T follicular helper cell (primary cell): ENCODE data around the gene STARD13.

Source experiments
- DNase-seq: peaks from one replicate; pipeline ENCODE4 v3.0.0-alpha.2; 2020; ENCODE audit warnings: low read depth

The STARD13 gene

GRCh38 chr13:33224191-33224590 is 61.4 kb downstream of the STARD13 start:
- no peak for DNase-seq

DNA sequence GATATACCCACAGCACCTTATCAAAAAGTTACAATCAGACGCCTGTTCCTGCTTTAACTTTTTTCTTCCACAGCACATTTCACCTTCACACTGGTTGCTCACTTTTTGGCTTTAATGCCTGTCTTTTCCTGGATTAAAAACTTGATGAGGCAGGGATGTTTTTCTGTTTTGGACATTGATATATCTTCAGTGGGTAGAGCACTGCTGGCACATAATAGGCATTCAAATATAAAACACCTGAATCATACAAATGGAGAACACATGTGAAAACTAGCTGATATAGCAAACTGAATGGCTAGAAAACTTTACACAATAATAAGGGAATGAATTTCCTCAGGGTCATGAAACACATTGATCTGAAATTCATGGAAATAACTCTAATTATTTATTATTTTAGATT is 65.6 kb downstream of the STARD13 start:
- DNase-seq: no peak

DNA sequence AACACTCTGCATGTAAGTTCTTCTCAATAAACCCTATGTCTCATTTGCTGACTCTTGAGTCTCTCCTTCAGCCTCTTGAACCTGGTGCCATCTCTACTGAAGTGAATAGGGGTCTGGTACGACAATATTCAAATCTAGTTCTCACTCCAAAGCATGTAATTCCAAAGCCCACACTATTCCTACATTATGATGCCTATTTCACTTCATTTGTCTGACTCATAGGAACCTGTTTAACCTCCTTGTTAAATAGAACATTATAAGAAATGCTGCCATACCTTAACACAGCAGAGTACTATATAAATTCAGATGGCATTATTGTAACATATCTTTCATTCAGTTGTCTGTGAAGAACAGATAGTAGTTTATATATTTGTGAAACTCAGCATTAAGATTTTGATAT is 67.1 kb downstream of the STARD13 start:
- no peak for DNase-seq

- no peak for DNase-seq
Observed at GRCh38 chr13:33218020-33218419, 67.5 kb downstream of the STARD13 start.

- DNase-seq: no peak
Observed at GRCh38 chr13:33217256-33217655, 68.3 kb downstream of the STARD13 start.

- no peak for DNase-seq
Observed at GRCh38 chr13:33213797-33214196, 71.8 kb downstream of the STARD13 start.

DNA sequence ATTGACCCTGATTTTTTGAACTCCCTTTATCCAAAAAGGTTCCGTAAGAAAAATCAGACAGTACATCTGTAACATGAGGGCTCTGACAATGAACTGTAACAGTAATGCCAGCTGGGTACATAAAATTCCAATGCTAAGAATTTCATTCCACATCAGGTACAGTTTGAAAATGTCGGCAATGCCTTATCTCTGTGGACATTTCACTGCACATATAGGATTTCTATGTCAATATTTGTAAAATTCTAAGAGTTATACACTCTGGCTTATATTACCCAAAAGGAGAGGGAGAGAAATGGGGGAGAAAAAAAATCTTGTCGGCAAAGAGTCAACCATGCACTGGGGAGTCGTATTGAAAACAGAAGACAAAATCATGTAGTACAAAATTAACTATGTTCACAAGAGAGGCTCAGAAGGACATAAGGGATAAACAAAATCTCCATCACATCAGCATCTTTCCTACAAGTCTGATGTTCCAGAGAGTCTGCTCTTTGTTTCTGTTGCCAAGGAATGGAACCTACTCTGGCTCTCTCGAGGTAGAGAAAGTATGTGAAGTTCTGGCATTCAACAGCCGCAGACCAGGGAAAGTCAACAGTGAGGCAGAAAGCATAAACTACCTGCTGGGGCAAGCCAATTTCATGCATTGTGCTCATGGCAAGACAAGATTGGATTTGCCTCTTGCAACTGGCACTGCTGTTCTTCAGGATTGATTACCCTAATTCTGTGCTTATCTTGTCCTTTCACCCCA is 72.4 kb downstream of the STARD13 start:
- no peak for DNase-seq

- no peak for DNase-seq
Observed at GRCh38 chr13:33212396-33212795, 73.2 kb downstream of the STARD13 start.

DNA sequence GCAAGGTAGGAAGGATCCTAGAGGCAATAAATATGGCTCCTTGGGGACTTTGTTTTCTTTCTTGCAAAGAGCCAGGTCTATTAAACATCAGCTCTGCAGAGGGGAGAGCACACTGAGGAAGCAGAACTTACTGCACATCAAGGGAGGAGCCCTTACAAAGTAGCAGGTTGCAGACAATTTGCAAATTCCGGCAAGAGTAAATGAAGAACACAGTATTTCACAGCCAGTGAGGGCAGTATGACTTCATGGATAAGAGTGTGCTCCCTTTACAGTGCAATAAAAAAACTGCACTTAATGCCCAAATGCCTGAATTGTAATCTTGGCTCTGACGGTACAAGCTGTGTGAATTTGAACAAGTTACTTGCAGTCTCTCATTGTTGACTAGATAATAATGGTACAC is 75.5 kb downstream of the STARD13 start:
- no peak for DNase-seq

DNA sequence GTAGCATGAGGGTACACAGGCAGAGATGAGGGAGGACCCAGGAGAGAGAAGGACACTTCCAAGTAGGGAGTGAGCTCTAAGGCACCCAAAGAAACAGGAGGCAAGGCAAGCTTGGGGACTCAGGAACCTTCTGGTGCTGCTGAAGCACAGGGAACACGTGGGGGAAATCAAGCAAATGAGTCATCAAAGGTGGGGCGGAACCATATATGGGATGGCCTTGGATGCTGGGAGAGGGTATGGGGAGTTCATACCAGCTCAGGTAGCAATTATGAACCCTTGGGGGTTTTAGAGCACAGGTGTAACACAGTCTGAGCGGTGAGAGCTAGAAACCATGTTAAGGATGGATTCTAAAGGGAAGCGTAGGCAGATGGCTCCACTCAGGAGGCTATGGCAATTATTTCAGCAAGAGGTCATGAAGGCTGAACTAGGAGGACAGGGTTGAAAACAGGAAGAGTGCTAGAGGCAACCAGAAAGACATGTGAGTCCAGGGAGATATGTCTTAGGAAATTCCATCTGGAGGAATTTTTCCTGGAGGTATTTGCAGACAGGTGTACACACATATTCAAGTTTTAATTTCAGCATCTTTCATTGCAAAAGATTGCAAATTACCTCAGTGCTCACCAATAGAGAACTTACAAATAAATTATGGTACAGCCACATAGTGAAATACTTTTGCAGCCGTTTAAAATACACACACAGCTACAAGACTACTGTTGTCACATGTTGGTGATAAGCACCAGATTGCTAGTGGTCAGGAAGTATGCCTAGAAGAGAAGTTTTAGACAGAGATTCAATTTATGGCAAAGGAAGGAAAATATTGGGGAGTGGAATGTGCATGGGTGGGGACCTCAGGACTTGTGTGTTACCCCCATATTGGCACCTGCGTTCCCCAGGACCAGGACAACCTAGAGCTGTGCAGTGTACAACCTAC is 77.0 kb downstream of the STARD13 start:
- DNase-seq: no peak

- DNase-seq: no peak
Observed at GRCh38 chr13:33207615-33207961, 78.0 kb downstream of the STARD13 start.

- no peak for DNase-seq
Observed at GRCh38 chr13:33206945-33207614, 78.5 kb downstream of the STARD13 start.

DNA sequence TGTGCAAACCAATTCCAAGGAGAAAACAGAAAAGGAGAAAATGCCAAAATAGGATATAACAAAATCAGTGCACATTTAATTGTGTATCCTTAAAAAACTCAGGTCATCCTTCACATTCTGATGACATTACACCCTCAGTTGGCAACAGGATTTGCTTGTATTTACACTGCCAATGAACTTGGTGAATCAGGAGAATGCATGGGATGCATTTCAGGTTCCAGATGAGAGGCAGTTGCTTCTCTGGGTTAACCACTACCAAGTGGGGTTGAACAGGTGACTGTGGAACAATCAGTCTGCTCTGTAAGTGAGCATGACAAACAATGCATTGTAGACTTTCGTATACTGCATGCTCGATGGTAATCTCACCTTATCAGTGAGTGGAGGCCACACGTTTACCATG is 79.1 kb downstream of the STARD13 start:
- DNase-seq: no peak

GRCh38 chr13:33205804-33206221 is 79.7 kb downstream of the STARD13 start:
- DNase-seq: no peak

DNA sequence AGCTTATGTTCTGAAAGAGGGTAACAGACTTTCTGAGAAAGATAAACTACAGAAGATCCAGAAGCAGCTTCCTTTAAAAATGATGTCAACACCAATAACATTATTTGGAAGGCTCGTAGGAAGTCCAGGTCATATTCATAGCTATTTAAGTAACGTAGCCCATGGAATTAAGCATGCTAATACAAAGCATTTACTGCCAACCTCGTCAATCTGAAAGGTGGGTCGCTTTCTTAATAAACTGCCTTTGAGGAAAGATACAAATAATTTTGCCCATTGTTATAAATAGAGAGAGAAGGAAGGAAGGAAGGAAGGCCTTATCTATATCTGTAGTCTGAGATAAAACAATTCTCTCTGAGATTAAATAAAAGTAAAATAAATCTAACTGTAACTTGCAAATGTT is 80.3 kb downstream of the STARD13 start:
- DNase-seq: no peak

DNA sequence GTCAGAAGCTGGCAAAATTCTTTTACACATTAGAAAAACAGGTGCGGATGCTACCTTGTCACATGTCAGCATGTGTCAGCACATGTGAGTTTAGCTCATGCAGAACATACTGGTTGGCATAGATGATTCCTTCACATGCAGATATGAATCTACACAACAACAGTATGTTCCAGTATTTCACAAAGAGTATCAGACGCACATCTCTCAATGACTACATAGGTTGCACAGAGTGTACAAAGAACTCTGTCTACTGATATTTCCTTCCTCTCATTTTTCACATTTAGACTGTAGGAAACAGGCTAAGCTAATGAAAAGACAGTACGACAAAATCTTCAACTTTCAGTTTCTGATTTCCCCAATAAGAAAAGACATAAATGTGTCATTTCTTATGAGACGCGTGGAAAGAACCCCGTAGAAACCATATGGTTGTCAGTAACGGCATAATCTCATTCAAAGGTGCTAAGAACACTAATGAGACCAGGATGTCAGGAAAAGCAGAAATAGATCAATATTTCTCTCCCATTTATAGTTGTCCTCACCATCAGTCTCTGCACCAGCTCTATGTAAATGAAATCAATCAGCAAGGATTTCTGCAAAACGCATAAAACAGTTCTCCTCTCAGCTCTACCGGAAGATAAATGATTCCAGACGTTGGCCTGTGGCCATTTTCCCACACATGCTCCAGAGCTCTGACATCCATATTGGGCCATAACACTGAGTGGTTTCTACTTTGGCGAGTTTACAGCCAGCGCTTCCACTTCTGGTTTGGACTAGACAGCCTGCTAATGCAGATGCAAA is 81.2 kb downstream of the STARD13 start:
- no peak for DNase-seq

DNA sequence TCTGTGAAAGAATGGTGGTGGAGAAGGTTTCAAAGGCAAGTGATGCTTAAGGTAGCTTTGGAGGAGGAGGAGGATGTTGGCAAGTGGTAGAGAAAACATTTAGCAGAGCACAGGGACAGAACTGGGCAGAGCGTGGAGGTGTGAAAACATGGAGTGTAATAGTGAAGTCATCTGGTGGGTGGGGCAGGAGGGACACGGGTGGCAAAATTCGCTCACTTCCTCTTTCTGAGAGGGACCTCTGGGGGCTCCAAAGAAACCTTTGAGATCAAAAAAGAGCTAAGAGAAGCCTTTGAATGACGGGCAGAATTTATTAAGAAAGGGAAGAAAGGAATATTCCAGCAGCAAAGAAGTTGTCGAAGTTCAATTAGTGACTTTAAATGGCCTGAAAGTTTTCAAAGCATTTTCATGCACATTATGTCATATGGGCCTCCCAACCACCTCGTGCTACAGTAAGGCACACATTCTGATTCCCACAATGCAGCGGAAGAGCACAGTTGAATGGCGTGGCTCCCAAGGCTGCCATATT is 82.8 kb downstream of the STARD13 start:
- DNase-seq: no peak

GRCh38 chr13:33201659-33202058 is 83.9 kb downstream of the STARD13 start:
- DNase-seq: no peak

- no peak for DNase-seq
Observed at GRCh38 chr13:33199289-33199850, 86.2 kb downstream of the STARD13 start.

DNA sequence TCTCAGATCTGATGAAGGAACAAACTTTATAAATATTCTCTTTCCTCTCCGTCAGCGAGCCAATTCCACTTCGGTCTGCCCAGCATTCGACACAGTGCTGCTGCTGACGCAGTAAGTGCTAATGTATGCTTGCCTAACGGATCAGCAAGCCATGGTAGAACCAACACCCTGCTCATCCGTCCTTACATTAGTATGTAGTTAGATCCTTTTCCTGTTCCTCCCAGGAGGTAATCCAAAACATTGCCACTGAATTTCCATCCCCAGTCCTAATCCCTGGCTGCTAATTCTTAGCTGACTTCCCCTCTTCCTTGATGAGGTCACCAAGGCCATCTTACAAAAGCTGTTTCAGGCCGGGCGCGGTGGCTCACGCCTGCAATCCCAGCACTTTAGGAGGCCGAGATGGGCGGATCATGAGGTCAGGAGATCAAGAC is 88.0 kb downstream of the STARD13 start:
- DNase-seq: no peak

GRCh38 chr13:33196767-33197166 is 88.8 kb downstream of the STARD13 start:
- no peak for DNase-seq
